ENCODE results near the gene XXYLT1. TPM values are rescaled to one million over a fixed set of nuclear protein-coding genes. Genes with fewer than 3 reads are reported as not detected.
A peak's percentile ranks its signal among the peaks of the same experiment; 100 is the strongest.

XXYLT1 gene
- total RNA-seq, 1 experiment from 2014 or later = 23.4 TPM

GRCh38 chr3:195075941-195076875 lies 194.8 kb downstream of the XXYLT1 start:
- H3K27me3 Mint-ChIP-seq (ENCODE audit: low read depth) = no peaks in the 10 kb centered on the region
- ATAC-seq (no peak), DNase-seq (ENCODE audit: low spot score) (no peak)
- no peaks in the 10 kb centered on the region for H3K36me3 Mint-ChIP-seq
- TF ChIP-seq ZNF263 (CRISPR knock-in tag; IDR thresholded peaks at IDR 0.05; ENCODE audit: low read depth) (no peak), ZNF671 (CRISPR knock-in tag; IDR thresholded peaks at IDR 0.05) (no peak), MAX (CRISPR knock-in tag; IDR thresholded peaks at IDR 0.05) (no peak), ZNF512 (CRISPR knock-in tag; IDR thresholded peaks at IDR 0.05; ENCODE audit: borderline replicate concordance) (no peak), GRHL2 (CRISPR knock-in tag; IDR thresholded peaks at IDR 0.05; ENCODE audit: insufficient replicate concordance, severe bottlenecking) (no peak), SMAD4 (CRISPR knock-in tag; IDR thresholded peaks at IDR 0.05) (no peak), FOXK1 (CRISPR knock-in tag; IDR thresholded peaks at IDR 0.05) (no peak), PRRX2 (CRISPR knock-in tag; IDR thresholded peaks at IDR 0.05) (no peak), SMAD3 (CRISPR knock-in tag; IDR thresholded peaks at IDR 0.05; ENCODE audit: borderline replicate concordance) (no peak), ARID4B (CRISPR knock-in tag; IDR thresholded peaks at IDR 0.05; ENCODE audit: borderline replicate concordance) (no peak), ZNF396 (CRISPR knock-in tag; IDR thresholded peaks at IDR 0.05; ENCODE audit: borderline replicate concordance) (no peak), AFF4 (CRISPR knock-in tag; IDR thresholded peaks at IDR 0.05; ENCODE audit: borderline replicate concordance) (no peak), ATF2 (CRISPR knock-in tag; IDR thresholded peaks at IDR 0.05; ENCODE audit: borderline replicate concordance, low read depth) (no peak), CREB1 (CRISPR knock-in tag; IDR thresholded peaks at IDR 0.05) (no peak)
- H3K4me3 Mint-ChIP-seq = no peak overlapping the region
- H3K9me3 Mint-ChIP-seq = no peaks in the 10 kb centered on the region
- H3K4me1 Mint-ChIP-seq = peaks cover 21% of the 10 kb centered on the region
- peak overlapping the region; percentile 62; the same call in 1 of the 2 replicates for H3K27ac Mint-ChIP-seq
- ChIA-PET CTCF (no interaction called here), POLR2A (no interaction called here)

Data from WTC11 (cell line).